Liver (tissue), 3 donors: ENCODE measurements around the gene CDH20.

Experiments used
- ATF3 ChIP-seq: IDR thresholded peaks from 2 replicates; pipeline ENCODE4 v1.6.1; 2016; ENCODE audit warnings: antibody characterized with exemption
- EGR1 ChIP-seq, 2 donors: IDR thresholded peaks; 2 replicates each; pipeline ENCODE4 v1.6.1; 2016 to 2018; ENCODE audit warnings: antibody characterized with exemption in 2 of 2, low read depth in 2 of 2
- FOXA1 ChIP-seq: IDR thresholded peaks from 2 replicates; pipeline ENCODE4 v1.6.1; 2016; ENCODE audit warnings: antibody characterized with exemption
- GABPA ChIP-seq, 2 donors: IDR thresholded peaks in 1 of 2; conservative IDR thresholded peaks in 1 of 2; 2 replicates each; pipeline ENCODE4 v1.6.1; 2016; ENCODE audit warnings: antibody characterized with exemption in 2 of 2, mild to moderate bottlenecking in 1 of 2, moderate library complexity in 1 of 2
- JUND ChIP-seq, 2 donors: IDR thresholded peaks; 2 replicates each; pipeline ENCODE4 v1.6.1; 2016; ENCODE audit warnings: antibody characterized with exemption in 2 of 2
- RAD21 ChIP-seq, 2 donors: IDR thresholded peaks; 2 replicates each; pipeline ENCODE4 v1.6.1; 2016; ENCODE audit warnings: antibody characterized with exemption in 2 of 2, mild to moderate bottlenecking in 2 of 2
- REST ChIP-seq: IDR thresholded peaks from 2 replicates; pipeline ENCODE4 v1.6.1; 2016; ENCODE audit warnings: antibody characterized with exemption, mild to moderate bottlenecking
- TAF1 ChIP-seq: conservative IDR thresholded peaks from 2 replicates; pipeline ENCODE4 v1.6.1; 2016; ENCODE audit warnings: antibody characterized with exemption, mild to moderate bottlenecking
- TF ChIP-seq, protein P1 (sequence below): fragments of 150-350 bp; IDR thresholded peaks from 2 replicates; pipeline ENCODE4 v1.5.1; 2017; ENCODE audit warnings: improper control_type of control experiment, low read depth, low read length; ENCODE audit not compliant: missing input control
- TF ChIP-seq, protein P2 (sequence below): IDR thresholded peaks from 2 replicates; pipeline ENCODE4 v1.6.1; 2016; ENCODE audit warnings: antibody characterized with exemption
- TF ChIP-seq, protein P3 (sequence below): IDR thresholded peaks from 2 replicates; pipeline ENCODE4 v1.6.1; 2016; ENCODE audit warnings: antibody characterized with exemption
- donor health status: healthy.
- donor health status: healthy.

- TF ChIP-seq, protein P1, sequence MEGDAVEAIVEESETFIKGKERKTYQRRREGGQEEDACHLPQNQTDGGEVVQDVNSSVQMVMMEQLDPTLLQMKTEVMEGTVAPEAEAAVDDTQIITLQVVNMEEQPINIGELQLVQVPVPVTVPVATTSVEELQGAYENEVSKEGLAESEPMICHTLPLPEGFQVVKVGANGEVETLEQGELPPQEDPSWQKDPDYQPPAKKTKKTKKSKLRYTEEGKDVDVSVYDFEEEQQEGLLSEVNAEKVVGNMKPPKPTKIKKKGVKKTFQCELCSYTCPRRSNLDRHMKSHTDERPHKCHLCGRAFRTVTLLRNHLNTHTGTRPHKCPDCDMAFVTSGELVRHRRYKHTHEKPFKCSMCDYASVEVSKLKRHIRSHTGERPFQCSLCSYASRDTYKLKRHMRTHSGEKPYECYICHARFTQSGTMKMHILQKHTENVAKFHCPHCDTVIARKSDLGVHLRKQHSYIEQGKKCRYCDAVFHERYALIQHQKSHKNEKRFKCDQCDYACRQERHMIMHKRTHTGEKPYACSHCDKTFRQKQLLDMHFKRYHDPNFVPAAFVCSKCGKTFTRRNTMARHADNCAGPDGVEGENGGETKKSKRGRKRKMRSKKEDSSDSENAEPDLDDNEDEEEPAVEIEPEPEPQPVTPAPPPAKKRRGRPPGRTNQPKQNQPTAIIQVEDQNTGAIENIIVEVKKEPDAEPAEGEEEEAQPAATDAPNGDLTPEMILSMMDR = no peak
- TF ChIP-seq JUND (IDR thresholded peaks at IDR 0.05) (no peak), RAD21 (IDR thresholded peaks at IDR 0.05) (no peak), REST (no peak), TAF1 (no peak), FOXA1 (no peak), EGR1 (IDR thresholded peaks at IDR 0.05; ENCODE audit: low read depth in 2 of 2) (no peak), ATF3 (no peak), GABPA (IDR thresholded peaks at IDR 0.05 in 1 of 2, conservative IDR thresholded peaks at IDR 0.05 in 1 of 2) (no peak)
- TF ChIP-seq, protein P2, sequence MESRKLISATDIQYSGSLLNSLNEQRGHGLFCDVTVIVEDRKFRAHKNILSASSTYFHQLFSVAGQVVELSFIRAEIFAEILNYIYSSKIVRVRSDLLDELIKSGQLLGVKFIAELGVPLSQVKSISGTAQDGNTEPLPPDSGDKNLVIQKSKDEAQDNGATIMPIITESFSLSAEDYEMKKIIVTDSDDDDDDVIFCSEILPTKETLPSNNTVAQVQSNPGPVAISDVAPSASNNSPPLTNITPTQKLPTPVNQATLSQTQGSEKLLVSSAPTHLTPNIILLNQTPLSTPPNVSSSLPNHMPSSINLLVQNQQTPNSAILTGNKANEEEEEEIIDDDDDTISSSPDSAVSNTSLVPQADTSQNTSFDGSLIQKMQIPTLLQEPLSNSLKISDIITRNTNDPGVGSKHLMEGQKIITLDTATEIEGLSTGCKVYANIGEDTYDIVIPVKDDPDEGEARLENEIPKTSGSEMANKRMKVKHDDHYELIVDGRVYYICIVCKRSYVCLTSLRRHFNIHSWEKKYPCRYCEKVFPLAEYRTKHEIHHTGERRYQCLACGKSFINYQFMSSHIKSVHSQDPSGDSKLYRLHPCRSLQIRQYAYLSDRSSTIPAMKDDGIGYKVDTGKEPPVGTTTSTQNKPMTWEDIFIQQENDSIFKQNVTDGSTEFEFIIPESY = no peak
- TF ChIP-seq, protein P3, sequence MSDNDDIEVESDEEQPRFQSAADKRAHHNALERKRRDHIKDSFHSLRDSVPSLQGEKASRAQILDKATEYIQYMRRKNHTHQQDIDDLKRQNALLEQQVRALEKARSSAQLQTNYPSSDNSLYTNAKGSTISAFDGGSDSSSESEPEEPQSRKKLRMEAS = no peak
Observed at GRCh38 chr18:61549416-61549815, 216.2 kb downstream of the CDH20 start.
